HCT116 (cell line): Measurements from ENCODE around the gene PIP5K1A. TPM values are rescaled to one million over a fixed set of nuclear protein-coding genes. Genes with fewer than 3 reads are reported as not detected.

Experiments used
- ATAC-seq: fragments of 200-7000 bp; cut with Tn5 transposase; 2 replicates; pipeline ENCODE4 v1.9.1; 2020; ENCODE audit warnings: mild to moderate bottlenecking, moderate library complexity
- BruUV-seq: library from RNA; stranded (reverse); fragments of 400-500 nt; replicated peaks from 2 replicates; lab custom pipeline; 2021; lab: Mats Ljungman, UMichigan
- CTCF ChIA-PET: fragments of 300-600 bp; sonication (Branson Sonifier 250); formaldehyde crosslinking; loops from one replicate; lab custom pipeline; 2021; ENCODE audit warnings: antibody characterized with exemption; lab: Charles Lee
- POLR2A ChIA-PET: fragments of 300-600, 350-600 bp; sonication (Branson Sonifier 250); formaldehyde crosslinking; loops from one replicate; lab custom pipeline; 2021; ENCODE audit warnings: antibody characterized with exemption; lab: Charles Lee
- RAD21 ChIA-PET, 2 experiments: fragments of 300-600 bp; sonication (Branson Sonifier 250); formaldehyde crosslinking; loops; one replicate each; lab custom pipeline; 2023; ENCODE audit warnings: low total read pairs in 2 of 2; ENCODE audit not compliant: uncharacterized antibody in 2 of 2, unreplicated experiment in 2 of 2, low non-redundant PET in 1 of 2; lab: Charles Lee
- DNase-seq: peaks from one replicate; pipeline ENCODE4 v3.0.0-alpha.2; 2010; ENCODE audit warnings: low read depth, low spot score
- H2AFZ ChIP-seq: fragments of 200-600 bp; shearing (Covaris generic), sonication (generic); 2 replicates; pipeline ENCODE4 v1.6.1; 2017; ENCODE audit warnings: low read depth, mixed run types, mixed read lengths, antibody characterized with exemption, low read length; ENCODE audit not compliant: poor library complexity, severe bottlenecking
- H3K27ac ChIP-seq: 2 replicates; pipeline ENCODE4 v1.5.1; 2012; ENCODE audit warnings: low read depth, low read length
- H3K27me3 ChIP-seq: fragments of 200-600 bp; sonication (generic); 2 replicates; pipeline ENCODE4 v1.6.1; 2016; ENCODE audit warnings: mixed run types, low read length, mixed read lengths; ENCODE audit not compliant: insufficient read depth
- H3K36me3 ChIP-seq, 2 experiments: fragments of 200-500 bp in 1 of 2; fragments of 200-600 bp in 1 of 2; sonication (Bioruptor generic) in 1 of 2; sonication (generic) in 1 of 2; 2 replicates each; pipeline versions ENCODE4 v1.5.1 to v1.6.1; 2014 to 2016; ENCODE audit warnings: low read length in 2 of 2, inconsistent platforms in 1 of 2, mixed read lengths in 1 of 2, mixed run types in 1 of 2; ENCODE audit not compliant: insufficient read depth in 2 of 2, control insufficient read depth in 1 of 2
- H3K4me1 ChIP-seq, 2 experiments: fragments of 200-600 bp in 1 of 2; sonication (generic) in 1 of 2; 2 replicates each; pipeline versions ENCODE4 v1.5.1 to v1.6.1; 2012 to 2017; ENCODE audit warnings: low read length in 2 of 2, inconsistent platforms in 1 of 2, mild to moderate bottlenecking in 1 of 2, mixed read lengths in 1 of 2, mixed run types in 1 of 2, moderate library complexity in 1 of 2; ENCODE audit not compliant: insufficient read depth in 2 of 2, control insufficient read depth in 1 of 2
- H3K4me2 ChIP-seq: fragments of 200-600 bp; sonication (generic); 2 replicates; pipeline ENCODE4 v1.6.1; 2017; ENCODE audit warnings: mixed run types, low read length, mixed read lengths
- H3K4me3 ChIP-seq, 2 experiments: fragments of 200-600 bp in 1 of 2; sonication (generic) in 1 of 2; replicated peaks in 1 of 2; 2 replicates each; pipeline ENCODE4 v1.5.1; 2011 to 2016; ENCODE audit warnings: low read length in 2 of 2, control low read depth in 1 of 2, low read depth in 1 of 2, mild to moderate bottlenecking in 1 of 2, mixed read lengths in 1 of 2, mixed run types in 1 of 2
- H3K79me2 ChIP-seq: fragments of 200-600 bp; sonication (generic); 2 replicates; pipeline ENCODE4 v1.6.1; 2017; ENCODE audit warnings: mild to moderate bottlenecking, mixed run types, low read length, moderate library complexity, mixed read lengths; ENCODE audit not compliant: insufficient read depth
- H3K9ac ChIP-seq: fragments of 200-600 bp; sonication (generic); 2 replicates; pipeline ENCODE4 v1.6.1; 2016; ENCODE audit warnings: low read length, mixed read lengths
- H3K9me2 ChIP-seq: fragments of 200-600 bp; sonication (generic), shearing (Covaris generic); 2 replicates; pipeline ENCODE4 v1.6.1; 2017; ENCODE audit warnings: mixed run types, mild to moderate bottlenecking, moderate library complexity; ENCODE audit not compliant: insufficient read depth
- H3K9me3 ChIP-seq, 2 experiments: fragments of 200-500 bp in 1 of 2; fragments of 200-600 bp in 1 of 2; sonication (Bioruptor generic) in 1 of 2; sonication (generic) in 1 of 2; 2 replicates each; pipeline ENCODE4 v1.6.1; 2014 to 2017; ENCODE audit warnings: low read length in 2 of 2, mixed read lengths in 2 of 2, inconsistent platforms in 1 of 2, low read depth in 1 of 2, mild to moderate bottlenecking in 1 of 2, mixed run types in 1 of 2, moderate library complexity in 1 of 2; ENCODE audit not compliant: control insufficient read depth in 1 of 2, insufficient read depth in 1 of 2
- H4K20me1 ChIP-seq: fragments of 200-600 bp; sonication (generic), shearing (Covaris generic); 2 replicates; pipeline ENCODE4 v1.6.1; 2017; ENCODE audit warnings: mixed run types, mild to moderate bottlenecking, moderate library complexity; ENCODE audit not compliant: insufficient read depth
- EGR1 ChIP-seq: IDR thresholded peaks from 2 replicates; pipeline ENCODE4 v1.6.1; 2012; ENCODE audit warnings: low read depth
- ELF1 ChIP-seq: IDR thresholded peaks from 2 replicates; pipeline ENCODE4 v1.6.1; 2012; ENCODE audit warnings: low read depth, borderline replicate concordance
- EZH2 ChIP-seq: fragments of 200-600 bp; sonication (generic); IDR thresholded peaks from 2 replicates; pipeline ENCODE4 v1.6.1; 2017; ENCODE audit warnings: antibody characterized with exemption, mixed run types
- EZH2phosphoT487 ChIP-seq: fragments of 200-600 bp; IDR thresholded peaks from 2 replicates; pipeline ENCODE4 v1.6.1; 2018; ENCODE audit warnings: antibody characterized with exemption, borderline replicate concordance
- FOSL1 ChIP-seq: IDR thresholded peaks from 2 replicates; pipeline ENCODE4 v1.6.1; 2012; ENCODE audit warnings: low read depth
- JUND ChIP-seq: IDR thresholded peaks from 2 replicates; pipeline ENCODE4 v1.6.1; 2012
- POLR2A ChIP-seq: IDR thresholded peaks from 2 replicates; pipeline ENCODE4 v1.7.0; 2011; ENCODE audit warnings: borderline replicate concordance; ENCODE audit not compliant: insufficient read depth, insufficient read length; ENCODE audit errors: extremely low read depth
- POLR2AphosphoS5 ChIP-seq: IDR thresholded peaks from 2 replicates; pipeline ENCODE4 v1.6.1; 2011; ENCODE audit warnings: mild to moderate bottlenecking, low read depth, low read length, moderate library complexity
- RAD21 ChIP-seq: IDR thresholded peaks from 2 replicates; pipeline ENCODE4 v1.6.1; 2012; ENCODE audit warnings: low read depth, mild to moderate bottlenecking
- SRF ChIP-seq: IDR thresholded peaks from 2 replicates; pipeline ENCODE4 v1.6.1; 2012; ENCODE audit warnings: low read depth
- TCF7L2 ChIP-seq: IDR thresholded peaks from 2 replicates; pipeline ENCODE4 v1.7.0; 2011; ENCODE audit warnings: borderline replicate concordance, inconsistent platforms; ENCODE audit not compliant: insufficient read depth, insufficient read length; ENCODE audit errors: extremely low read depth
- YY1 ChIP-seq: IDR thresholded peaks from 2 replicates; pipeline ENCODE4 v1.6.1; 2011; ENCODE audit warnings: low read length, low read depth, moderate library complexity, mild to moderate bottlenecking; ENCODE audit not compliant: insufficient replicate concordance; ENCODE audit errors: extremely low read depth
- ZBTB33 ChIP-seq: IDR thresholded peaks from 2 replicates; pipeline ENCODE4 v1.6.1; 2011; ENCODE audit warnings: mild to moderate bottlenecking, low read length, moderate library complexity; ENCODE audit not compliant: insufficient replicate concordance; ENCODE audit errors: extremely low read depth
- ZFX ChIP-seq: fragments of 450-650 bp; IDR thresholded peaks from 2 replicates; pipeline ENCODE4 v1.6.1; 2017
- ZNF274 ChIP-seq: fragments of 200-500 bp; sonication (Bioruptor generic); IDR thresholded peaks from 2 replicates; pipeline ENCODE4 v1.6.1; 2014; ENCODE audit warnings: mild to moderate bottlenecking, low read depth, low read length, inconsistent platforms
- intact Hi-C: fragments of 100-400 bp; cut with micrococcal nuclease; formaldehyde crosslinking; loops from 2 replicates; pipeline ENCODE4 v1.10.0; 2022
- total RNA-seq: library from RNA; stranded (reverse); gene quantifications from one replicate; pipeline ENCODE4 v1.2.1, GENCODE V29; 2021; ENCODE audit not compliant: unreplicated experiment
- TF ChIP-seq, protein P1 (sequence below): IDR thresholded peaks from 2 replicates; pipeline ENCODE4 v1.6.1; 2012
- TF ChIP-seq, protein P2 (sequence below), 3 experiments: fragments of 200-600 bp in 1 of 3; sonication (generic) in 1 of 3; IDR thresholded peaks in 2 of 3; conservative IDR thresholded peaks in 1 of 3; 2 replicates each; pipeline ENCODE4 v1.5.1; 2012 to 2017; ENCODE audit warnings: low read depth in 2 of 3, low read length in 2 of 3, antibody characterized with exemption in 1 of 3, borderline replicate concordance in 1 of 3, control low read depth in 1 of 3, mild to moderate bottlenecking in 1 of 3, mixed read lengths in 1 of 3, mixed run types in 1 of 3, moderate library complexity in 1 of 3; ENCODE audit not compliant: insufficient read depth in 1 of 3
- TF ChIP-seq, protein P3 (sequence below): IDR thresholded peaks from 2 replicates; pipeline ENCODE4 v1.6.1; 2012; ENCODE audit warnings: low read depth

PIP5K1A gene
- total RNA-seq, 1 experiment from 2014 or later, result 75.4 TPM

GRCh38 chr1:151184211-151184610 is 14.1 kb upstream of the PIP5K1A start:
- Histone ChIP-seq H3K79me2 (peaks cover 32% of the 10 kb centered on the region), H3K4me3 (no peak overlapping the region), H3K9me2 (no peaks in the 10 kb centered on the region), H3K27me3 (no peaks in the 10 kb centered on the region), H3K9me3 (no peaks in the 10 kb centered on the region), H3K9ac (no peak overlapping the region), H3K27ac (no peak overlapping the region), H4K20me1 (no peaks in the 10 kb centered on the region), H3K4me1 (peaks cover 4 to 10% of the 10 kb centered on the region in 2 experiments; a peak in 3 of 4 replicates), H2AFZ (no peak overlapping the region), H3K36me3 (peaks cover 35 to 36% of the 10 kb centered on the region in 2 experiments; a peak in 3 of 4 replicates), H3K4me2 (no peak overlapping the region)
- POLR2A ChIA-PET, result no interaction called here
- no peak for ATAC-seq
- CTCF ChIA-PET, result no interaction called here
- intact Hi-C loops, result no loop called here
- DNase-seq, result no peak
- no TSS peak for BruUV-seq
- RAD21 ChIA-PET, result no interaction called here
- TF ChIP-seq YY1 (no peak), EGR1 (no peak), JUND (no peak), POLR2A (no peak), EZH2phosphoT487 (no peak), ZFX (no peak), TCF7L2 (no peak), RAD21 (no peak), ELF1 (no peak), EZH2 (no peak), ZBTB33 (no peak), SRF (no peak), POLR2AphosphoS5 (no peak), FOSL1 (no peak), ZNF274 (no peak)
- TF ChIP-seq, protein P1, sequence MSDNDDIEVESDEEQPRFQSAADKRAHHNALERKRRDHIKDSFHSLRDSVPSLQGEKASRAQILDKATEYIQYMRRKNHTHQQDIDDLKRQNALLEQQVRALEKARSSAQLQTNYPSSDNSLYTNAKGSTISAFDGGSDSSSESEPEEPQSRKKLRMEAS, result no peak
- TF ChIP-seq, protein P2, sequence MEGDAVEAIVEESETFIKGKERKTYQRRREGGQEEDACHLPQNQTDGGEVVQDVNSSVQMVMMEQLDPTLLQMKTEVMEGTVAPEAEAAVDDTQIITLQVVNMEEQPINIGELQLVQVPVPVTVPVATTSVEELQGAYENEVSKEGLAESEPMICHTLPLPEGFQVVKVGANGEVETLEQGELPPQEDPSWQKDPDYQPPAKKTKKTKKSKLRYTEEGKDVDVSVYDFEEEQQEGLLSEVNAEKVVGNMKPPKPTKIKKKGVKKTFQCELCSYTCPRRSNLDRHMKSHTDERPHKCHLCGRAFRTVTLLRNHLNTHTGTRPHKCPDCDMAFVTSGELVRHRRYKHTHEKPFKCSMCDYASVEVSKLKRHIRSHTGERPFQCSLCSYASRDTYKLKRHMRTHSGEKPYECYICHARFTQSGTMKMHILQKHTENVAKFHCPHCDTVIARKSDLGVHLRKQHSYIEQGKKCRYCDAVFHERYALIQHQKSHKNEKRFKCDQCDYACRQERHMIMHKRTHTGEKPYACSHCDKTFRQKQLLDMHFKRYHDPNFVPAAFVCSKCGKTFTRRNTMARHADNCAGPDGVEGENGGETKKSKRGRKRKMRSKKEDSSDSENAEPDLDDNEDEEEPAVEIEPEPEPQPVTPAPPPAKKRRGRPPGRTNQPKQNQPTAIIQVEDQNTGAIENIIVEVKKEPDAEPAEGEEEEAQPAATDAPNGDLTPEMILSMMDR (IDR thresholded peaks at IDR 0.05 in 2 of 3, conservative IDR thresholded peaks at IDR 0.05 in 1 of 3; ENCODE audit: borderline replicate concordance in 1 of 3, insufficient read depth in 1 of 3, low read depth in 2 of 3, low read length in 2 of 3), result no peak
- TF ChIP-seq, protein P3, sequence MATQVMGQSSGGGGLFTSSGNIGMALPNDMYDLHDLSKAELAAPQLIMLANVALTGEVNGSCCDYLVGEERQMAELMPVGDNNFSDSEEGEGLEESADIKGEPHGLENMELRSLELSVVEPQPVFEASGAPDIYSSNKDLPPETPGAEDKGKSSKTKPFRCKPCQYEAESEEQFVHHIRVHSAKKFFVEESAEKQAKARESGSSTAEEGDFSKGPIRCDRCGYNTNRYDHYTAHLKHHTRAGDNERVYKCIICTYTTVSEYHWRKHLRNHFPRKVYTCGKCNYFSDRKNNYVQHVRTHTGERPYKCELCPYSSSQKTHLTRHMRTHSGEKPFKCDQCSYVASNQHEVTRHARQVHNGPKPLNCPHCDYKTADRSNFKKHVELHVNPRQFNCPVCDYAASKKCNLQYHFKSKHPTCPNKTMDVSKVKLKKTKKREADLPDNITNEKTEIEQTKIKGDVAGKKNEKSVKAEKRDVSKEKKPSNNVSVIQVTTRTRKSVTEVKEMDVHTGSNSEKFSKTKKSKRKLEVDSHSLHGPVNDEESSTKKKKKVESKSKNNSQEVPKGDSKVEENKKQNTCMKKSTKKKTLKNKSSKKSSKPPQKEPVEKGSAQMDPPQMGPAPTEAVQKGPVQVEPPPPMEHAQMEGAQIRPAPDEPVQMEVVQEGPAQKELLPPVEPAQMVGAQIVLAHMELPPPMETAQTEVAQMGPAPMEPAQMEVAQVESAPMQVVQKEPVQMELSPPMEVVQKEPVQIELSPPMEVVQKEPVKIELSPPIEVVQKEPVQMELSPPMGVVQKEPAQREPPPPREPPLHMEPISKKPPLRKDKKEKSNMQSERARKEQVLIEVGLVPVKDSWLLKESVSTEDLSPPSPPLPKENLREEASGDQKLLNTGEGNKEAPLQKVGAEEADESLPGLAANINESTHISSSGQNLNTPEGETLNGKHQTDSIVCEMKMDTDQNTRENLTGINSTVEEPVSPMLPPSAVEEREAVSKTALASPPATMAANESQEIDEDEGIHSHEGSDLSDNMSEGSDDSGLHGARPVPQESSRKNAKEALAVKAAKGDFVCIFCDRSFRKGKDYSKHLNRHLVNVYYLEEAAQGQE, result no peak
